ELR (cell line): ENCODE measurements around the gene LRRK1.

Source experiments
- DNase-seq: peaks from one replicate; pipeline ENCODE4 v3.0.0-alpha.2; 2015; ENCODE audit warnings: low read depth

LRRK1 gene

DNA sequence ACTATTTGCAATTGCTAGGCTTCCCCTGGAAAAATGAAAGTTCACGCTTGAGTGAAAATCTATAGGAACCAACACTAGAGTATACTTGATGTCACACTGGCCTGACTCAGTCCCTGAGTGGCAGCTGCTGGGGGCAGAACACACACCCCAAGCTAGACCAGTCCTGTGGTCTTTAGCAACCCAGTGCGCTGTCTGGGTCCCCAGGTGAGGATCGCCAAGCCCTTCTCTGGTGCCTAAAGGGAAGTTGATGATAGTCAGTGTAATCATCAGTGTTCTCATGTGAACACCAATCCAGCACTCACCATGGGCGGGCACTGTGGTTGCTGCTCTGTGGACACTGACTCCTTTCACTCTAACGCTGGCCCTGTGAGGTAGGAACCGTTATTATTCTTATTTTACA is 28.3 kb upstream of the LRRK1 start:
- DNase-seq, result no peak

DNA sequence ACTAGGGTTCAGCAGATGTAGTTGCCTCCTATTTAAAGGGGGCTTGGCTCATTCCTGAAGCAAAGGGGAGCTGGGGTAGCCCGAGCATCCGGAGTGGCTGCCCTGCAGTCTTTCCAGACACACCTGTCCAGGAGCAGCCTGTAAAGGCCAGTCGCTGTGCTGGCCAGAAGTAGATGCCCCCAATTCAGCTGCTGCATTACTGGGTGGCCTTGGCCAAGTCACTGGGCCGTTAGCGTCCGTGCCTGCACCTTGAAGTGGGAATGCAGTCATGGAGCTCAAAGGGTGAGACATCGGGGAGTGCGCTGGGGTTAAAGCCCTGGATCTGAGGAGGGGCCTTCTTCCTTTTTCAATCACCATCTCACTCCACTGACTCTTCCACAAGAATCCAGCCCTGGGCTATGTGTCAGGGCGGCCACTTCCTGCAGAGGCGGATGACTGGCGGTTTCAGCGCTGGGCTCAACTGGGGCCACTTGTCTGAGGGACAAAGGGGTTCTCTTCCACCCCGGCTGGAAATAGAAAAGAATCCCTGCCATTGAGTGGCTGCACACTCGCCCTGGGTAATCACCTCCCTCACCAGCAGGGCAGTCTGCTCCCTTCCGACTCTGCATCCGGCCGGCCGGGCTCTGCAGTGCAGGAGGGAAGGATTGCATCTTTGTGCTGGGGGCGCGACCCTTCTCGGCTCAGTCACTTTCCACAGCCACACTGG is 27.7 kb upstream of the LRRK1 start:
- DNase-seq, result peak; percentile 24

DNA sequence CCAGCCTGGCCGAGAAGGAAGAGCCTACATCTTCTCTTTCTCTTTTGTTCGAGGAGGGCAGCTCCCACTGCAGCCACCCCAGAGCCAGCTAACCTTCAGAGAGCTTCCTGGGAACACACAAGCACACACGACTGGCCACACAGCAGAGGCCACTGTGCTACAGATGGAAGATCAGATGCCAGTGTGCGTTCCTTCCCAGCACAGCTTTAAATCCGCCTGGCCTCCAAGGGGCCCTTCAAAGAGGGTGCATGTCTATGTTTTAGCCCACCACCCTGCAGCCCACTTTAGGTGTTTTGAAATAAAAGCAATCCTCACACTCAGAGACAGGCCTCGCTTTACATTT is 27.2 kb upstream of the LRRK1 start:
- no peak for DNase-seq

DNA sequence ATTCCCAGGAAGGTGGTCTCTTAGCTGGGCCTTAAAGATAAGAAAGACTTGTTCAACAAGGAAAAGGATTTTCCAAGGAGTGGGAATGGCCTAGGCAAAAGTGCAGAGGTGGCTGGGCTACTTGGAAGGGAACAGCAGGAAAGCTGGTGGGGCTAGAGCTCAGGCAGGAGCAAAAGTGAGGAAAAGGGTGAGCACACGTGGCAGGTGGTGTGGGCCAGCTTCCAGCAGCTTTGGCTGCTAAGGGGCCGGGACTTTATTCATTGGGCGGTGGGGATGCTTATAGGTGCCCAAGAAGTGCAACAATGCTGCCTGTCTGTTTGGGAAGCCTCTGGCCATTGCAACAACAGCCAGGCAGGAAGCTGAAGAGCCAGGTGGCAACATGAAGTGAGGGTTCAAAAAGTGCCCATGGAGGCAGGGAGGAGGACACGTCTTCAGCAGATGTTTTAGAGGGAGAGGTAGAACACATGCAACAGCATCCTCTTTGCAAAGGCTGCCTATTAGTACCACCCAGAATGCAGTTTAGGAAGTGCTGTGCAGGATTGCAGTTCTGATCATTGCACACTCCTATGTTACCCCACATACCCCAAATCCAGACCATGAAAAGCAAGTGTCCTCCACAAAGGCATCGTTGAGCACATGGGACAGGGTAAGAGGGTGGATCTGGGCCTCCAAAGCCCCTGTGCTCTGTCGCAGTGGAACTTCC is 25.7 kb upstream of the LRRK1 start:
- DNase-seq, result no peak

DNA sequence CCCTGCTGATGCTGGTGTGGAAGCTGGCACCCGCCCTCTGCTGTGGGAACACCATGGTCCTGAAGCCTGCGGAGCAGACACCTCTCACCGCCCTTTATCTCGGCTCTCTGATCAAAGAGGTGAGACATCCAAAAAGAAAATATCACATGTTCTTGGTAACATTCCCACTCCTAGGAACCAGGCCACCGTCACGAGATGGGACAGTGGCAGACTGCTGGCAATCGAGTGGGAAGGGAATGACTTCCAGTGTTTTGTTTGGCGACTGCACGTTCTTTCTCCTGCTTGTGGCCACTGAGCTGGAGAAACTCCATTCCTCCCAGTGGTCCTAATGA is 25.2 kb upstream of the LRRK1 start:
- DNase-seq, result no peak

DNA sequence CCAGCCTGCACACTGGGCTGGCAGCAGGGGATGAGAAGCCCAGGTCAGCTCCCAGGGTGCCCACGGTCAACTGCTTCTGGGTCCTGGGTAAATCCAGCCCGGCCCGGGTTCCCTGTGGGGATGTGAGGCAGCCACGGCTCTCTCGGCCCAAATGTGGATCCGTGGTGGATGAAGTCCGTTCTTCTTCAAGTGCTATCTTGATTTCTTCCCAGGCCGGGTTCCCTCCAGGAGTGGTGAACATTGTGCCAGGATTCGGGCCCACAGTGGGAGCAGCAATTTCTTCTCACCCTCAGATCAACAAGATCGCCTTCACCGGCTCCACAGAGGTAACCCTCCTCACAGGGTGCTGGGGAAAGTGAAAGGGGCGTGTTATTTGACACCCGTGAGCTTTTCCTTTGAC is 23.4 kb upstream of the LRRK1 start:
- no peak for DNase-seq

DNA sequence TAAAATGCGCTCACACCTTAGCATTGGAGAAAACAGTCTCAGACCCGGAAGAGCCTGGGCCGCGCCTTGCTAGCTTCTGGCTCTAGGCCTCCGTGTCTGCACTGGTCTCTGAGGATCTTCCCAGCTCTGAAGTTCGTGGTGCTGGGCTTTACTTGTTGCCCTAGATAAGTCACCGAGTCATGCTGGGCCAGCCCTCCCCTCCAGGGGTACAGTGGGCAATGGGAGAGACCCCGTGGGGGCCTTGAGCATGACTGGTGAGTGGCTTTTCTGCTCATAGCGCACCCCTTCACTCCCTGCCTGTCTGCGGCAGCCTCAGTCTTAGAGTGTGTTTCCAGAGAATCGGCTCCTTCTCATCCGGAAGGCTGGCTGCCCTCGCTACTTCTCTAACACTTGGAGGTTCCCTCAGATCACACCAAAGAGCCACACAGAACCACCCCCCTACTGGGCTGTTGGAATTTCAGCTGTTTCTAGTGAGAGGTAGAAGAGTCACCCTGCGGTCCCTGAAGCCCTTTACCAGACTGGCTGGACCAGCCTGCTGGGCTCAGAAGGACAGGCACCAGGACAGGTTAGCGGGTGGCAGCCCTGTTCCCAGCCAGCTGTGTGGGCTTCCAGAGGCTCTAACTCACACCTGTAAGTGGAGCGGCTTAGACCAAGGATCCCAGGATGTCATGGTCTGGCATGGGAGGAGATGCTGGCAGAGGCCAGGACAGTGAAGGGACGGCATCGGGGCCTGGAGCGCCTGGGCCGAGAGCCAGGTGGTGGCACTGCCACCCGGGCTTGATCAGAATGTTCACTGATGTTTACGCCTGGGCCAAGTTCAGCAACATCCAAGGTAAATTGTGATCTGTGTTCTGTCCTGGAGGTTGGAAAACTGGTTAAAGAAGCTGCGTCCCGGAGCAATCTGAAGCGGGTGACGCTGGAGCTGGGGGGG is 21.7 kb upstream of the LRRK1 start:
- DNase-seq, result no peak

DNA sequence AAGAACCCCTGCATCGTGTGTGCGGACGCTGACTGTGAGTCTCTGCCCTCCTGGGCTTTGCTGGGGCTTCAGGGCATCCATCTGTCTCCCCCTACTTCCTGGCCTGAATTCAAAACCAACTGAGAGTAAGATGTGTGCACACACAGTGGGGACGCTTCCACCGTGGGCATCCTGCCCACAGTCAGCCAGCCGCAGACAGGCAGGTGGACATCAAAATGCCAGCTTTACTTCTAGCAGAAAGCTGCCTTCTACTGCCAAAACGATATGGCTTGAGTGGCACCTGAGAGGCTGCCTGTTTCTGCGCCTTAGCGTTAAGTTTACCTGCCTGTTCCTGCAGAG is 21.0 kb upstream of the LRRK1 start:
- DNase-seq, result no peak

DNA sequence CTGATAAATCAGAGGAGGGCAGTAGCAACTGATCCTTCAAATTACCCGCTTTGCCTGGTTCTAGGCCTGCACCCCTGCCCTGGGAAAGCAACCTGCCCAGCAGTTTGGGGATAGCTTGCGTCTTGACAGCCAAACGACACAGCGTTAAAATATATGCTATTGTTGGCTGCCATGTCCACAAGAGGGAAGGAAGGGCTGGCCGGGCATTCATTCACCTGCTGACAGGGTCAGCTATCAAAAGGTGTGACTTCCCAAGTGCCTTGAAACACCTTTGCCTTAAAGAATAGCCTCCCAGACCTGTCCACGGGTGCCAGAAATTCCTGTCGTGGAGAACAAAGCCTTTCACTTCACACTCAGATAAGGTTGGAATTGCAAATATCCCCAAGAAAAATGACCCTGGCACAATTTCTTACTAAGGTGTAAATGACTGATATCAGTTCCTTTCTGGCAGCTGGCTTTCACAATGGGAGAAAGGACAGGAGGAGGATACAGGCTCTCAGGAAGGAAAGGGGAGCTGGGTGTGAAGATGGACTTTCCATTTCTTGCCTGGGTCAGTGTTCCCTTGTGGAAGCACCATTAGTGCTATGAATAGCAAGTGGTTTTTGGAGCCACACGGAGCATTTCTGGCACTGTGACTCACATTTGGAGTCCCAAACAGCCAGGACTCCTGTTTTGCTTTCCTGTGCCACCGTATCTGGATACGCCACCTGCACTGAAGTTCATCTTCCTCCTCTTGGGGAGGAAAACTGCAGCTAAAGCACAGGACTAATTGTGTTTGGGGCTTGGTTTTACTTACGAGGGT is 20.3 kb upstream of the LRRK1 start:
- DNase-seq, result no peak

DNA sequence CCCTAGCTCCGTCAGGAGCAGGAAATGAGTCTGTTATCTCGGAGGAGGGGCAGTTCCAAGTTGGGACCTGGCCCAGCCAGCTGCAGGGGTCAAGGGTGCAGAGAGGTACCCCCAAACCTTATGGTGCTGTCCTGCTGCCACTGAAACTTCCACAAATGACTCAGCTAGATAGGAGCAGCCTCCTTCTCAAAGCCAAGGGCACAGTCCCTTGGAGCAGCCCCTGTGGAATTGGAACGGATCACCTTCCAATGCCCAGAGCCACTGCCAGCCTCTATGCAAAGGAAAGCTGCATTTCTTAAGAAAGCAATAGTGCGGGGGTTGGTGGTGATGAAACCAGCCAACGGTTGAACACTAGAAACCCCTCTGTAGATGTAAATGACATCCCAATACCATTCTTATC is 19.6 kb upstream of the LRRK1 start:
- no peak for DNase-seq

DNA sequence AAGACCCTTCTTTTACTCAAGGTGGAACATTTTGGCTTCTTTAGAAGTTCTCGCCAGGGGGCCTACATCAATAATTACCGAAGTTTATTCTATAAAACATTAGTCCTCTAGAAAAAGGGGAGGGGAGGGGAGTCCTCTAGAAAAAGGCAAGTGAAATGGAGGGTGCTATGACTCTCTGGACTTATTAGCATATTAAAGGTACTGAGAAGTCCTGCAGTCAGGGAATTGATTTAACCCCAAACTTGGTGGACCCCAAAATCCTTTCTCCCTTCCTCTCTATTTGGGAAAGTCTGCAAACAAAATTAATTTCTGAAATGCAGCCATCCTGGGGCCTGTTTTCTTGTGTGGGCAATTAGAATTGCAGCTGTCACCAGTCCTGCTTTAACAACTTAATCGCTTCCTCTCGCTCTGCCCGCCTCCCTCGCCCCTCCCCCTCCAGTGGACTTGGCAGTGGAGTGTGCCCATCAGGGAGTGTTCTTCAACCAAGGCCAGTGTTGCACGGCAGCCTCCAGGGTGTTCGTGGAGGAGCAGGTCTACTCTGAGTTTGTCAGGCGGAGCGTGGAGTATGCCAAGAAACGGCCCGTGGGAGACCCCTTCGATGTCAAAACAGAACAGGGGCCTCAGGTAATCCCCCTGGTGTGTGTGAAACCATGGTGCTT is 18.9 kb upstream of the LRRK1 start:
- no peak for DNase-seq

DNA sequence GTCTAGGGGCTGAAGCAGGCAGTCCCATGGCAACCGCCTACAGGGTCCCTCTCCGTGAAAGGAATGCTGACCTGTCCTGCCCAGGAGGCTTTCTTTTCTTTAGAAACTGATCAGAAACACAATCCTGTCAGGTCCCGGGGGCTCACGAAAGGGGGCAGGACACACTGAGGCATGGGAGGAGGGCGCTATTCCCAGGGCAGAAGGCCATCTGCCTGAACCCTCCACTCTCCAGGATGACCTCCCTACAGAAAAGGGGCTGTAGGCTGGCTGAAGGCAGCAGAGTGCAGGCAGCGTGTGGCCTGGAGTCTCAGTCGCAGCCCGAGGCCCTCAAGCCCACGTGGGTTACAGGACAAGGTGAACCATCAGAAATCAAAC is 18.4 kb upstream of the LRRK1 start:
- no peak for DNase-seq

DNA sequence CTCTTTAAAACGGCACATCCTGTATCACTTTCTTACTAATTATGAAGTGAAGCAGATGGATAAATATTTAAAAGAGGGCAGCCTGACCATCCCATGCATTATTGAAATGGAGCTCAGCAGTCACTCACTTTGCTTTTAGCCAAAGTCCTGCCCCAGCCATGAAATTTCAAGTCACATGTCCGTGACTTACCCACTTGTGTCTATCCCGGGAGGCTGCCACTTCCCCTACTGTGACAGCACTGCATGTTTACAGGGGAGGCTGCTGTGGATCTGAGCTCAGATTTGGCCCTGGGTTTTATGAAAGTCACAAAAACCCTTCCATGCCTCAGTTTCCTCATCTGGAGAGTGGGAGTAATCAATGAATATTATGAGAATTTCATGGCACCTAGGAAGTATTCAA is 17.9 kb upstream of the LRRK1 start:
- no peak for DNase-seq

DNA sequence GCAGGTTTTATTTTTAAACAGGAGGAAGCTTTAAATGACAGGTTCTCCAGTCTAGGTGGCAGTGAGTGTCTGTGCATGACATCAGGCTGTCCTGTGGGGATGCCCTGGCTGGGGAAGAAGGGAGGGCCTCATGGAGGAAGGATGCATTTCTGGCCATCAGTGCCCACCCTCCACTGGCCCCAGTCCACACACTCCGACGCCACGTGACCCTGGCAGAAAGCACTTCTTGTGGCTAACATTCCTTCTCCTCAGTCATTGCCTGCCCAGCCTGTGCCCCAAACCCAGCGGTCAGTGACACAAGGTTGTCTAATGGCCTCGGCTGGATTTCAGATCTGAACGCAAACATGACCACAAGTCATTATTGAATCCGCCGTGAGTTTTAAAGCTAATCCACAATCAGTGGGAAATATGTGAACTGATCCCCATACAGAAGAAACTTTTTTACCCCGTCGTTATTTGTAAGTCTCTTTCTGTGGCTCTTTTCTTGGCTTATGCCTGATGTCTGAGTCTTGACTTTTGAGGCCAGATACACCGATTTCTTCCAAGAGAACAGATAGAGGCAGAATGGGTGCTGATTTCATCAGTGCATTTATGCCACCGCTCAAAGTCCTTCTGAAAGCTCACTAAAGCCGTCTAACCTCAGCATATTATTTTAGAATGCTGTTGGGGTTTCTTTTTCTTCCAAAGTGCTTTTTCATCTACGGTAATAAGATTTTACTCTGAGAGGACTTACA is 17.3 kb upstream of the LRRK1 start:
- peak; percentile 17 for DNase-seq

DNA sequence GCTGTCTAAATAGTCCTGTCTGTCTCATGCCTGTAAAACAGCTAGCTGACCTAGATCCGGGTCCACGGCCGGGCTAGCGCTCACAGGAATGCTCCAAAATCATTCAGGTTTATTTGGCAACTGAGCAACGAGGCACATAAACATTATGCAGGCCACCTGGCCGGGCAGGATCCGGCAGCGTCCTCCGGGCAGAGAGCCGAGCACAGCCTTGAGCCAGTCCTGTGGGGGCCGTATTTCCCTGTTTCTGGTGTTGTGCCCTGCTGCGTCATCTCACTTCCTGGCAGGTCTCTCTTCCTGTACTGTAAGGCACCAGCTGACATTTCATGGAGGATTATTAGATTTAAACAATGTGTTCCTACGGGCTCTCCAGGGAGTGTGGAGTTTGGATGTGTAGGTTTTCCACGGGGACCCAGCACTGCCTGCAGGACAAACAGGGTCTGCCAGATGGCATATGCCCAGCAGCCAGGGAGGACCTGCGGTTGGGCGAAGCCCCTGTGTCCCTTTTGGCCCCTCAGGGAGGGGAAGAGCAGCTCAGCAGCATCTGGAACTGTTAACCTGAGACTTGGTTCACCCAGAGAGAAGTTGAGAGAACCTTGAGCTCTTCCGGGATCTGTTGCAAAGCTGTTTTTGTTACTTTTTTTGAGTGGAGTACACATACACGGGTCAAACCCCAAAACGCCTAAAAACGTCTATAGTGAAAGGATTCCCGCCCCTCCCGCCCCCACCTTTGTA is 16.6 kb upstream of the LRRK1 start:
- peak; percentile 80 for DNase-seq

DNA sequence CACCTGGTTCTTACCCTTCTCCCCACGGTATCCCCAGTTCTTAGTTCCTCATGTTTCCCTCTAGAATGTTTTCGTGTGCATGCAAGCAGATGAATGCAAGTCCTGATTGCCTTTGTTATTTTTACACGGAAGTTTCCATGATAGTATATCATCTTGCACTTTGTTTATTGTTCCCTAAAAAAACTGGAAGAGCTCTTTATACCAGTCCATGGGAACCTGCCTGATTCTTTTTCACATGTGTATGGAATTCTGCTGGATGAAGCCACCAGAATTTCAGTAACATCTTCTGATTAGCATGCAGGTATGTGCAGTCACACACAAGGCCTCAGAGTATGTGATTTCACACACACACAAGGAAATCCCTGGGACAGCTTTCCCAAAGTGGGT is 16.0 kb upstream of the LRRK1 start:
- DNase-seq, result no peak

DNA sequence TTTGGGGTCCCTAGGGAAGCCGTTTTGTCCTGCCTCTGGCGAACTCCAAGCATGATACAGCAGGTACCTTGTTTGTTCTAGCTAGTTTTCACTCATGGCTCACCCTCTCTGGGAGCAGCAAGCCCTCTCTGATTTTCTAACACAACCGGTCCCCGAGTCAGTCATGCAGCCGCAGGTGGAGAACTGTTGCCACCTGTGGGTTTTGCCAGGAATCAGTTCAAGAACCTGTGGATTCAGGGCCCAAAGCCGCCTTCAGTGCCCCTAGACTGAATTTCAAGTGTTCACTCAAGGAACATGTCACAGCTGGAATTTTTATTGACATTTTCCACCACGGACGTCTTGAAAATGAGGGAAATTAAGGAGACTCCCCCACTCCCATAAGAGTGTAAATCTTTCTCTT is 13.3 kb upstream of the LRRK1 start:
- no peak for DNase-seq

DNA sequence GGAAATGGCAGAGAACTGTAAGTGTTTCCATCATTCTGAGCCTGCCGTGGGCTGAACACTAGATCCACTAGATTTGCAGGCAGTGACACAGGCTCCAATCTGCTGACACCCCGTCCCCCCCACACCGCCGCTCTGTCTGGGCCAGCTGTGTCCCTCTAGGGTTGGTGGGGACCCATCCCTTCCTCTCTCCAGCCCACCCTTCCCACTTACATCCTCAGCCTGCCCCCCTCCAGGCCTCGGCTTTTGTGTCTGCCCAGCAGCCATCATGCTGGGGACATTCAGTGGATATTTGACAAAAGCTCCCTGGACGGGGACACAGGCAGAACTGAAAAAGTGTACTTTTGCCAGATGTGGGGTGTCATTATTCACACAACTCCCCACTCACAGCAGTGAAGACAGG is 10.7 kb upstream of the LRRK1 start:
- DNase-seq, result no peak

DNA sequence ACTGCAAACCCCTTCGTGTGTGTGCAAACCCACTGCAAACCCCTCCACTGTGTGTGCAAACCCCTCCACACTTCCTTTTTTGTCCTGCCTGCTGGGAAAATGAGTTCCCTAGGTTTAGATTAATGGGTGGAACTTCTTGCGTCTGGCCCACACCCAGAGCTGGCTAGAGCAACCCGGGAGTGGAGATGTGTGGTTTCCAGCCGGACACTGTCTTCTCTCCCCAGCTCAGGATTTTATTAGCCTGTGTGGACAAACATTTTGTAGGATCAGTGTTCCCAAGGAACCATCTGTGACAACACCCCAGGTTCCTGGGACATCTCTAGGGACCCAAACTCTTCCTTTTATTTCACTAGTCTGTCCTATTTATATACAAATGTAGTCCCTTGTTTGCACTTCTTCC is 9.6 kb upstream of the LRRK1 start:
- DNase-seq, result no peak
